Measurements from ENCODE around the gene JAG2.

DNA sequence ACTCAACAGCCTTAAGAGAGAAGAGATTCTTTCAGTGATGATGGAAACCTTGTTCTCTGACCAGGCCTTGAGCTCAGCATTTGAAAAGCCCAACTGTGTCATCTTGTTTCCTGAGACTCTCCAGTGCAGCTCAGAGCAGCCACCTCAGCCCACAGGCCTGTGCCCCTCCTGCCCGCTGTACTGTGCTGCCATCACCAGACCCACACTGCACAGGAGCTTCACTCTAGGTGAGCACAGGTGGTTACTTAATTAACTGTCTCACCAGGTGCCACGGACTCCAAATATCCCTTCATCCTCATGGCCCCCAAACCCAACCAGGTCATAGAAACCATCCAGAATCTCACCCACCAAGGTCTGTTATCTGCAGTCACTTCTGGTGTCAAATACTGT, 51.3 kb downstream of the JAG2 start:
- no peak for TF ChIP-seq RARB (CRISPR knock-in tag; IDR thresholded peaks at IDR 0.05)
- TF ChIP-seq ZC3H10 (CRISPR knock-in tag; IDR thresholded peaks at IDR 0.05): no peak
- no peak for TF ChIP-seq SNAI2 (CRISPR knock-in tag; IDR thresholded peaks at IDR 0.05)
- no peak for TF ChIP-seq ZNF70 (CRISPR knock-in tag; IDR thresholded peaks at IDR 0.05)
- TF ChIP-seq, protein P1, sequence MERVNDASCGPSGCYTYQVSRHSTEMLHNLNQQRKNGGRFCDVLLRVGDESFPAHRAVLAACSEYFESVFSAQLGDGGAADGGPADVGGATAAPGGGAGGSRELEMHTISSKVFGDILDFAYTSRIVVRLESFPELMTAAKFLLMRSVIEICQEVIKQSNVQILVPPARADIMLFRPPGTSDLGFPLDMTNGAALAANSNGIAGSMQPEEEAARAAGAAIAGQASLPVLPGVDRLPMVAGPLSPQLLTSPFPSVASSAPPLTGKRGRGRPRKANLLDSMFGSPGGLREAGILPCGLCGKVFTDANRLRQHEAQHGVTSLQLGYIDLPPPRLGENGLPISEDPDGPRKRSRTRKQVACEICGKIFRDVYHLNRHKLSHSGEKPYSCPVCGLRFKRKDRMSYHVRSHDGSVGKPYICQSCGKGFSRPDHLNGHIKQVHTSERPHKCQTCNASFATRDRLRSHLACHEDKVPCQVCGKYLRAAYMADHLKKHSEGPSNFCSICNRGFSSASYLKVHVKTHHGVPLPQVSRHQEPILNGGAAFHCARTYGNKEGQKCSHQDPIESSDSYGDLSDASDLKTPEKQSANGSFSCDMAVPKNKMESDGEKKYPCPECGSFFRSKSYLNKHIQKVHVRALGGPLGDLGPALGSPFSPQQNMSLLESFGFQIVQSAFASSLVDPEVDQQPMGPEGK (CRISPR knock-in tag; IDR thresholded peaks at IDR 0.05; ENCODE audit: borderline replicate concordance): no peak
- TF ChIP-seq, protein P2, sequence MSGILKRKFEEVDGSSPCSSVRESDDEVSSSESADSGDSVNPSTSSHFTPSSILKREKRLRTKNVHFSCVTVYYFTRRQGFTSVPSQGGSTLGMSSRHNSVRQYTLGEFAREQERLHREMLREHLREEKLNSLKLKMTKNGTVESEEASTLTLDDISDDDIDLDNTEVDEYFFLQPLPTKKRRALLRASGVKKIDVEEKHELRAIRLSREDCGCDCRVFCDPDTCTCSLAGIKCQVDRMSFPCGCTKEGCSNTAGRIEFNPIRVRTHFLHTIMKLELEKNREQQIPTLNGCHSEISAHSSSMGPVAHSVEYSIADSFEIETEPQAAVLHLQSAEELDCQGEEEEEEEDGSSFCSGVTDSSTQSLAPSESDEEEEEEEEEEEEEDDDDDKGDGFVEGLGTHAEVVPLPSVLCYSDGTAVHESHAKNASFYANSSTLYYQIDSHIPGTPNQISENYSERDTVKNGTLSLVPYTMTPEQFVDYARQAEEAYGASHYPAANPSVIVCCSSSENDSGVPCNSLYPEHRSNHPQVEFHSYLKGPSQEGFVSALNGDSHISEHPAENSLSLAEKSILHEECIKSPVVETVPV (CRISPR knock-in tag; IDR thresholded peaks at IDR 0.05): no peak
